H9 (cell line): ENCODE data around the gene RHOJ. TPM values are rescaled to one million over a fixed set of nuclear protein-coding genes. Genes with fewer than 3 reads are reported as not detected.

ENCODE experiments used
- DNase-seq: peaks from one replicate; pipeline ENCODE4 v3.0.0-alpha.2; 2017
- H2AFZ ChIP-seq: one replicate; pipeline ENCODE4 v1.6.1; 2013; ENCODE audit warnings: mild to moderate bottlenecking, low read length, control low read depth, moderate library complexity
- H2AK5ac ChIP-seq: 2 replicates; pipeline ENCODE4 v1.6.1; 2013; ENCODE audit warnings: low read length, control low read depth, mixed read lengths; ENCODE audit not compliant: insufficient read length
- H2BK120ac ChIP-seq: one replicate; pipeline ENCODE4 v1.6.1; 2013; ENCODE audit warnings: low read depth, mild to moderate bottlenecking, low read length, control low read depth, inconsistent platforms; ENCODE audit not compliant: poor library complexity, severe bottlenecking
- H2BK12ac ChIP-seq: 2 replicates; pipeline ENCODE4 v1.6.1; 2013; ENCODE audit warnings: low read length, control low read depth, mixed read lengths, low read depth; ENCODE audit not compliant: insufficient read length
- H2BK15ac ChIP-seq: 2 replicates; pipeline ENCODE4 v1.6.1; 2013; ENCODE audit warnings: low read depth, low read length, control low read depth
- H2BK20ac ChIP-seq: one replicate; pipeline ENCODE4 v1.6.1; 2013; ENCODE audit warnings: low read depth, mild to moderate bottlenecking, low read length, control low read depth, inconsistent platforms; ENCODE audit not compliant: poor library complexity, severe bottlenecking
- H2BK5ac ChIP-seq: 2 replicates; pipeline ENCODE4 v1.6.1; 2013; ENCODE audit warnings: low read length, control low read depth, mixed read lengths; ENCODE audit not compliant: insufficient read length
- H3K14ac ChIP-seq: 2 replicates; pipeline ENCODE4 v1.6.1; 2013; ENCODE audit warnings: low read length, control low read depth; ENCODE audit not compliant: insufficient read depth
- H3K18ac ChIP-seq: 2 replicates; pipeline ENCODE4 v1.6.1; 2013; ENCODE audit warnings: low read depth, mild to moderate bottlenecking, mixed read lengths, low read length, control low read depth; ENCODE audit not compliant: insufficient read length
- H3K23ac ChIP-seq: 2 replicates; pipeline ENCODE4 v1.6.1; 2013; ENCODE audit warnings: low read length, control low read depth, mixed read lengths, low read depth; ENCODE audit not compliant: insufficient read length
- H3K23me2 ChIP-seq: 2 replicates; pipeline ENCODE4 v1.6.1; 2013; ENCODE audit warnings: low read depth, mild to moderate bottlenecking, mixed read lengths, low read length, control low read depth; ENCODE audit not compliant: insufficient read length, poor library complexity, severe bottlenecking
- H3K27ac ChIP-seq: 2 replicates; pipeline ENCODE4 v1.5.1; 2013; ENCODE audit warnings: low read length, control low read depth, mixed read lengths, low read depth; ENCODE audit not compliant: insufficient read length
- H3K27me3 ChIP-seq: 2 replicates; pipeline ENCODE4 v1.6.1; 2013; ENCODE audit warnings: low read length, control low read depth, inconsistent platforms; ENCODE audit not compliant: insufficient read depth
- H3K4ac ChIP-seq: 2 replicates; pipeline ENCODE4 v1.6.1; 2013; ENCODE audit warnings: low read depth, mild to moderate bottlenecking, control low read depth, inconsistent platforms, low read length, moderate library complexity
- H3K4me1 ChIP-seq: 2 replicates; pipeline ENCODE4 v1.6.1; 2013; ENCODE audit warnings: low read length, control low read depth, inconsistent platforms; ENCODE audit not compliant: insufficient read depth
- H3K4me2 ChIP-seq: 2 replicates; pipeline ENCODE4 v1.6.1; 2013; ENCODE audit warnings: low read length, control low read depth, mixed read lengths; ENCODE audit not compliant: insufficient read length, insufficient read depth
- H3K56ac ChIP-seq: 2 replicates; pipeline ENCODE4 v1.6.1; 2013; ENCODE audit warnings: low read depth, mild to moderate bottlenecking, mixed read lengths, low read length, control low read depth; ENCODE audit not compliant: insufficient read length
- H3K79me1 ChIP-seq: 2 replicates; pipeline ENCODE4 v1.6.1; 2013; ENCODE audit warnings: low read depth, mild to moderate bottlenecking, moderate library complexity, low read length, control low read depth, inconsistent platforms; ENCODE audit not compliant: insufficient read depth, poor library complexity, severe bottlenecking
- H3K79me2 ChIP-seq: 2 replicates; pipeline ENCODE4 v1.6.1; 2013; ENCODE audit warnings: low read length, control low read depth, inconsistent platforms; ENCODE audit not compliant: insufficient read depth
- H3K9ac ChIP-seq: 2 replicates; pipeline ENCODE4 v1.6.1; 2013; ENCODE audit warnings: low read length, control low read depth, mixed read lengths; ENCODE audit not compliant: insufficient read length; ENCODE audit errors: extremely low read depth
- H3K9me3 ChIP-seq: one replicate; pipeline ENCODE4 v1.6.1; 2013; ENCODE audit warnings: low read depth, low read length, inconsistent platforms; ENCODE audit not compliant: control insufficient read depth
- H3T11ph ChIP-seq: one replicate; pipeline ENCODE4 v1.6.1; 2013; ENCODE audit warnings: mild to moderate bottlenecking, low read length, control low read depth, inconsistent platforms
- H4K20me1 ChIP-seq: one replicate; pipeline ENCODE4 v1.6.1; 2013; ENCODE audit not compliant: control insufficient read depth, insufficient read length, insufficient read depth
- H4K5ac ChIP-seq: 2 replicates; pipeline ENCODE4 v1.6.1; 2013; ENCODE audit warnings: low read depth, mild to moderate bottlenecking, mixed read lengths, low read length, control low read depth; ENCODE audit not compliant: insufficient read length
- H4K8ac ChIP-seq: replicated peaks from 2 replicates; pipeline ENCODE4 v1.6.1; 2013; ENCODE audit warnings: low read length, control low read depth, mixed read lengths, low read depth; ENCODE audit not compliant: insufficient read length
- H4K91ac ChIP-seq: 2 replicates; pipeline ENCODE4 v1.6.1; 2013; ENCODE audit warnings: low read depth, mild to moderate bottlenecking, moderate library complexity, mixed read lengths, low read length, control low read depth; ENCODE audit not compliant: insufficient read length
- H3K27ac Mint-ChIP-seq, 3 experiments: 2 replicates in 2 of 3; 3 replicates in 1 of 3; pipeline ENCODE4 v1.8.0; 2020 to 2021; ENCODE audit warnings: mixed read lengths in 3 of 3, mild to moderate bottlenecking in 1 of 3, moderate library complexity in 1 of 3
- H3K27me3 Mint-ChIP-seq: 2 replicates; pipeline ENCODE4 v1.8.0; 2021; ENCODE audit warnings: low read depth, mild to moderate bottlenecking, moderate library complexity, mixed read lengths
- H3K36me3 Mint-ChIP-seq, 3 experiments: 2 replicates in 2 of 3; 3 replicates in 1 of 3; pipeline ENCODE4 v1.8.0; 2020 to 2021; ENCODE audit warnings: low read depth in 3 of 3, mixed read lengths in 3 of 3; ENCODE audit not compliant: insufficient read depth in 1 of 3
- H3K4me1 Mint-ChIP-seq, 2 experiments: 2 replicates each; pipeline ENCODE4 v1.8.0; 2020; ENCODE audit warnings: mixed read lengths in 2 of 2
- H3K4me3 Mint-ChIP-seq, 2 experiments: 2 replicates in 1 of 2; 3 replicates in 1 of 2; pipeline ENCODE4 v1.8.0; 2020 to 2021; ENCODE audit warnings: mild to moderate bottlenecking in 2 of 2, mixed read lengths in 2 of 2, moderate library complexity in 1 of 2
- H3K9me3 Mint-ChIP-seq, 2 experiments: 2 replicates in 1 of 2; 3 replicates in 1 of 2; pipeline ENCODE4 v1.8.0; 2020; ENCODE audit warnings: mild to moderate bottlenecking in 2 of 2, mixed read lengths in 2 of 2, moderate library complexity in 1 of 2
- CTCF ChIP-seq: fragments of 200-600 bp; sonication (generic); conservative IDR thresholded peaks from 3 replicates; pipeline ENCODE4 v1.8.0; 2021; ENCODE audit warnings: antibody characterized with exemption, mild to moderate bottlenecking
- WGBS: extraction: QIAGEN DNeasy Blood & Tissue Kit; methylation state at CpG from one replicate; pipeline ENCODE4 v1.1.7; 2013; ENCODE audit warnings: missing lambda C conversion rate, low lambda C conversion rate, mixed read lengths; ENCODE audit not compliant: insufficient read length; ENCODE audit errors: extremely low coverage; 5-methylcytosine and 5-hydroxymethylcytosine counted together
- total RNA-seq: library from RNA; stranded (reverse); gene quantifications from 2 replicates; pipeline ENCODE4 v1.2.1, GENCODE V29; 2021

Gene RHOJ
- total RNA-seq, 1 experiment from 2014 or later = not detected

DNA sequence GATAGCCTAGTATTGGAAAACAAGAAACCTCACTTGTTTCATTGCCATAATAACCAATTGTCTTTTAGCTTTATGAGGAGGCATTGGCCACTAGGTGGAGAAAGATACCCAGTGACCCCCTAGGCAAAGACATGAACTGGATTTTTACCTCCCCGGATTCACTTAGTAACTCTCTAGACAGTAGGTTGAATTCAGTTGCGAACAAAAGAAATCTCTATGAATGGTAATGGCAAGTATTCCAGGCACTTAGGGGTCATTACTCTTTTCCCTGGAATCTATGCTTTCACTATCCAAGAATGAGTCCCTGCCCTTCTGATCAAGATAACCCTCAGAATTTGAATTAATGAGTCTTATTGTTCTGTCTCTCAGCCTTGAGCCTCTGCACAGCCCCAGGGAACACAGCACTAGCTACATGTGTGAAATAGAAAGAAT is 29.5 kb upstream of the RHOJ start:
- Histone ChIP-seq H3K79me1 (no peaks in the 10 kb centered on the region), H3K23me2 (no peaks in the 10 kb centered on the region), H3K9me3 (no peaks in the 10 kb centered on the region), H2BK5ac (no peak overlapping the region), H3K9ac (no peak overlapping the region), H4K5ac (no peak overlapping the region), H3K27me3 (no peaks in the 10 kb centered on the region), H4K8ac (no peak overlapping the region), H2AFZ (no peak overlapping the region), H2BK20ac (no peak overlapping the region), H2BK120ac (no peak overlapping the region), H3K14ac (no peak overlapping the region), H3K18ac (no peak overlapping the region), H3K4me2 (no peak overlapping the region), H3K23ac (no peak overlapping the region), H4K20me1 (no peaks in the 10 kb centered on the region), H3K56ac (no peak overlapping the region), H2BK15ac (no peak overlapping the region), H3K27ac (no peak overlapping the region), H3K4me1 (no peaks in the 10 kb centered on the region), H3K4ac (no peak overlapping the region), H3K79me2 (no peaks in the 10 kb centered on the region), H3T11ph (no peak overlapping the region), H4K91ac (no peak overlapping the region), H2AK5ac (no peak overlapping the region), H2BK12ac (no peak overlapping the region)
- peak; percentile 93 for TF ChIP-seq CTCF
- Mint-ChIP-seq H3K27me3 (no peaks in the 10 kb centered on the region), H3K9me3 (peaks cover 0 to 5% of the 10 kb centered on the region in 2 experiments; a peak in 2 of 5 replicates), H3K4me3 (no peak overlapping the region), H3K27ac (no peak overlapping the region), H3K36me3 (peaks cover 0 to 2% (median 0%) of the 10 kb centered on the region in 3 experiments; a peak in 1 of 7 replicates), H3K4me1 (peaks cover 0 to 4% of the 10 kb centered on the region in 2 experiments; a peak in 1 of 4 replicates)
- peak; percentile 34 for DNase-seq
- no CpG with 5 or more reads among the region's 2 CpGs for WGBS
